Calu3 (cell line): ENCODE measurements around the gene FAT2. TPM values are rescaled to one million over a fixed set of nuclear protein-coding genes. Genes with fewer than 3 reads are reported as not detected.

Experiments used
- Bru-seq: library from RNA; stranded (reverse); fragments of 400-500 nt; gene quantifications from one replicate; lab custom pipeline; 2021; lab: Mats Ljungman, UMichigan
- BruChase-seq, 2 experiments: library from RNA; stranded (reverse); fragments of 400-500 nt; gene quantifications; one replicate each; lab custom pipeline; 2021; lab: Mats Ljungman, UMichigan
- BruUV-seq: library from RNA; stranded (reverse); fragments of 400-500 nt; replicated peaks from 2 replicates; lab custom pipeline; 2021; lab: Mats Ljungman, UMichigan
- CTCF ChIA-PET: fragments of 300-600 bp; sonication (Branson Sonifier 250); formaldehyde crosslinking; loops from one replicate; lab custom pipeline; 2022; ENCODE audit warnings: antibody characterized with exemption; lab: Charles Lee
- DNase-seq: peaks from one replicate; pipeline ENCODE4 v3.0.0; 2022
- H3K27ac Mint-ChIP-seq: one replicate; pipeline ENCODE4 v1.8.0; 2022; ENCODE audit warnings: mixed read lengths; ENCODE audit not compliant: unreplicated experiment
- H3K27me3 Mint-ChIP-seq: one replicate; pipeline ENCODE4 v1.8.0; 2022; ENCODE audit warnings: mixed read lengths; ENCODE audit not compliant: unreplicated experiment
- H3K36me3 Mint-ChIP-seq: one replicate; pipeline ENCODE4 v1.8.0; 2022; ENCODE audit warnings: mild to moderate bottlenecking, moderate library complexity, mixed read lengths; ENCODE audit not compliant: insufficient read depth, unreplicated experiment
- H3K4me1 Mint-ChIP-seq: one replicate; pipeline ENCODE4 v1.8.0; 2022; ENCODE audit warnings: mild to moderate bottlenecking, low read depth, mixed read lengths; ENCODE audit not compliant: unreplicated experiment
- H3K4me3 Mint-ChIP-seq: one replicate; pipeline ENCODE4 v1.8.0; 2022; ENCODE audit warnings: mild to moderate bottlenecking, low read depth, moderate library complexity, mixed read lengths; ENCODE audit not compliant: unreplicated experiment
- H3K9me3 Mint-ChIP-seq: one replicate; pipeline ENCODE4 v1.8.0; 2022; ENCODE audit warnings: low read depth, mixed read lengths; ENCODE audit not compliant: unreplicated experiment
- CTCF ChIP-seq: fragments of 200-600 bp; IDR thresholded peaks from one replicate; pipeline ENCODE4 v1.8.0; 2022; ENCODE audit warnings: antibody characterized with exemption; ENCODE audit not compliant: unreplicated experiment
- intact Hi-C: fragments of 100-400 bp; cut with micrococcal nuclease; formaldehyde crosslinking; loops from one replicate; pipeline ENCODE4 v1.10.0; 2022; ENCODE audit not compliant: unreplicated experiment
- long read RNA-seq: library from polyadenylated mRNA; stranded (forward); transcript quantifications from one replicate; pipeline ENCODE4 v2.0.0, GENCODE V29; 2022
- total RNA-seq: library from RNA; stranded (reverse); gene quantifications from 2 replicates; pipeline ENCODE4 v1.2.3, GENCODE V29; 2022

Gene FAT2
- not detected in 2 replicates for total RNA-seq
- not detected for Bru-seq, nascent RNA
- not detected for BruChase-seq, experiment 1, labeled RNA remaining after a 6-hour chase
- percentile 1 among the genes with signal in this experiment for BruChase-seq, experiment 2, labeled RNA remaining after a 2-hour chase
- long read RNA-seq, result 0 reads

DNA sequence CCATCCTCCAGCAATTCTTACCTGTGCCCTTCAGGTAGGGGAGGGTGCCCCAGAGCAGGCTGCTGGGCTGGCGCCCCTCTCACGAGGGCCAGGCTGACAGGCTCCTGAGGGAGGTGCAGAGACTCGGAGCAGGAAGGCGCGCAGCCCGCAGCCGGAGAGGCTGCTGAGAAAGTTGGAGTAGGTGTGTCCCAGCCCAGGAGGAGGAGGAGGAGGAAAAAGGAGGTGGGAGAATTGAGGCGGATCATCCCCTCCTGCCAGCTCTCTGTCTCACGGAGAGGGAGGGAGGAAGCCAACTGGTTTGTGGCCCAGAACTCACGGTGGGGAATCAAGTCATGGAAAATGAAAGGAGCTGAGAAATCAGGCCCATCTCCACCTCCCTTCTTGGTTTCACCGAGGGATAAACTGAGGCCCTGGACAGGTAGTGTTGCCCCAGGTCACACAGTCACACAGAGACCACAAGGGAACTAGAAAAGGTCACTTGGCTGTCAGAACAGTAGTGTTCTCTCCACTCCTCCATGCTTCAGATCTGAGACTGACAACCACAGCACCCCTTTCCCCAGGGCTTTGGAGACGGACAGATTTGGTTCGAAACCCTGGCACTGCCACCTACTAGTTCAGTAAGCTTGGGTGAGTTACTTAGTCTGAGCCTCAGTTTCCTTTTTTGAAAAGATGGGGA lies at the start of gene FAT2:
TSS of gene FAT2 (minus strand) at position 188 of the 676 bp plus-strand sequence. CDS start 22,400 bp downstream, outside the sequence.
- Mint-ChIP-seq H3K4me1 (peaks cover 15% of the 10 kb centered on the region), H3K27me3 (peaks cover 69% of the 10 kb centered on the region), H3K36me3 (no peaks in the 10 kb centered on the region), H3K4me3 (no peak within 1 kb of the TSS), H3K27ac (no peak within 1 kb of the TSS), H3K9me3 (no peaks in the 10 kb centered on the region)
- intact Hi-C loops, result no loop called here
- TF ChIP-seq CTCF, result no peak
- CTCF ChIA-PET, result no interaction called here
- DNase-seq, result no peak
- BruUV-seq, result no TSS peak

DNA sequence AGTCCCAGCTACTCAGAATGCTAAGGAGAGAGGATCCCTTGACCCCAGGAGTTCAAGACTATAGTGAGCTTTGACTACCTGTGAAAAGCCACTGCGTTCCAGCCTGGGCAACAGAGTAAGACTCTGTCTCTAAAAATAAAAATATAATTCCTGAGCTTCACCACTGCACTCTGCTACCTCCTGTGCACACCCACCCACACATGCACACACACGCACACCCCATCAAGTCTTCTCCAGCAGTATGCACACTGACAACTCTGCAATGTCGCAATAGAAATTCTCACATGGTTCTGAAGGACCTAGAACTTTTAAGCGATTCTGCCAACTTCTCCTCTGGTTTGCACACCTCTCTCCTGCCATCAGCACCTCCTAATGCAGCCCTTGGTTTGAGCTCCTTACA lies 47.5 kb upstream of the FAT2 start:
- BruUV-seq, result no TSS peak
- no peak overlapping the region for H3K4me3 Mint-ChIP-seq
- H3K9me3 Mint-ChIP-seq, result no peaks in the 10 kb centered on the region
- H3K36me3 Mint-ChIP-seq, result no peaks in the 10 kb centered on the region
- DNase-seq, result no peak
- no peak overlapping the region for H3K27ac Mint-ChIP-seq
- TF ChIP-seq CTCF, result no peak
- no peaks in the 10 kb centered on the region for H3K4me1 Mint-ChIP-seq
- peaks cover 95% of the 10 kb centered on the region for H3K27me3 Mint-ChIP-seq
- intact Hi-C loops, result no loop called here
- CTCF ChIA-PET, result interaction anchor here (1.6 kb wide), 1 partner anchor 40 kb away, joined by 5 read pairs; no protein-coding TSS in a partner anchor

- no peaks in the 10 kb centered on the region for H3K36me3 Mint-ChIP-seq
- intact Hi-C loops, result no loop called here
- CTCF ChIA-PET, result interaction anchor here (1.0 to 1.6 kb wide), 2 partner anchors 14 to 39 kb away, joined by 3 to 5 read pairs; no protein-coding TSS in a partner anchor
- DNase-seq, result no peak
- no peak for TF ChIP-seq CTCF
- no peaks in the 10 kb centered on the region for H3K4me1 Mint-ChIP-seq
- H3K27ac Mint-ChIP-seq, result no peak overlapping the region
- H3K9me3 Mint-ChIP-seq, result no peaks in the 10 kb centered on the region
- BruUV-seq, result no TSS peak
- peaks cover 93% of the 10 kb centered on the region for H3K27me3 Mint-ChIP-seq
- H3K4me3 Mint-ChIP-seq, result no peak overlapping the region
Measured at GRCh38 chr5:151637676-151638075, 46.5 kb upstream of the FAT2 start.

DNA sequence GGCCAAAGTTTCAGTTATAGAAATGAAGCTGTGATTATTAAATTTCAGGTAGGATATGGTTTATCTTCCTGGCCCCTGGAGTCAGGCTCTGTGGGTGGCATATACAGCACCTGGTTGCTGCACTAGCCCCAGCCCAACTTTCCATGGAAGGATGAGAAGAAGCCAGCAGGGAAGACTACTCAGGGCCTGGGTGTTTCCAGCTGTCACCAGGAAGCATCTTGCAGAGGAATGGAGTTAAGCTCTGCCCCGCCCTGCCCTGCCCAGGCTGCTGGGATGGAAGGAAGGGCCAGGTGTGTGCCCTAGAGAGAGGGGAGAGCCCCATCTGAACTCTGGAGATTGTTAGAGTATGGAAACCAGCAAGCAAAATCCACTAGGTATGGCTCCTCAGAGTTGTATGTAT lies 42.8 kb upstream of the FAT2 start:
- H3K36me3 Mint-ChIP-seq, result no peaks in the 10 kb centered on the region
- DNase-seq, result no peak

More for the DNA sequence above, 42.8 kb upstream of the FAT2 start:
- Mint-ChIP-seq H3K4me3 (no peak overlapping the region), H3K4me1 (peaks cover 11% of the 10 kb centered on the region), H3K27ac (no peak overlapping the region), H3K27me3 (peaks cover 93% of the 10 kb centered on the region), H3K9me3 (no peaks in the 10 kb centered on the region)
- CTCF ChIA-PET, result no interaction called here
- no TSS peak for BruUV-seq
- no peak for TF ChIP-seq CTCF
- intact Hi-C loops, result no loop called here
